Breast epithelium (tissue), 4 donors: ENCODE results near the gene DAB1. TPM values are rescaled to one million over a fixed set of nuclear protein-coding genes. Genes with fewer than 3 reads are reported as not detected.

Experiments used
- DNase-seq, 2 donors: peaks; one replicate each; pipeline ENCODE4 v3.0.0-alpha.2; 2019; ENCODE audit warnings: low spot score in 2 of 2
- H3K27ac ChIP-seq, 2 donors: fragments of 200-600 bp; sonication (generic) in 1 of 2; one replicate each; pipeline ENCODE4 v1.5.1; 2016 to 2019; ENCODE audit warnings: mild to moderate bottlenecking in 1 of 2
- H3K27me3 ChIP-seq, 2 donors: fragments of 200-600 bp; sonication (generic) in 1 of 2; one replicate each; pipeline versions ENCODE4 v1.5.1 to v1.6.0; 2017 to 2019; ENCODE audit warnings: control low read depth in 1 of 2, mild to moderate bottlenecking in 1 of 2
- H3K36me3 ChIP-seq: fragments of 200-600 bp; one replicate; pipeline ENCODE4 v1.5.1; 2019
- H3K4me1 ChIP-seq, 2 donors: fragments of 200-600 bp; sonication (generic); one replicate each; pipeline ENCODE4 v1.5.1; 2016 to 2019; ENCODE audit warnings: control low read depth in 1 of 2
- H3K4me3 ChIP-seq, 3 donors: fragments of 200-600 bp; sonication (generic); 1 replicate in 2 of 3; 2 replicates in 1 of 3; pipeline ENCODE4 v1.5.1; 2016 to 2019; ENCODE audit warnings: mild to moderate bottlenecking in 3 of 3, moderate library complexity in 2 of 3
- H3K9me3 ChIP-seq, 2 donors: fragments of 200-600 bp; sonication (generic) in 1 of 2; one replicate each; pipeline ENCODE4 v1.5.1; 2016 to 2019; ENCODE audit warnings: control low read depth in 1 of 2
- POLR2A ChIP-seq: fragments of 450-650 bp; IDR thresholded peaks from one replicate; pipeline ENCODE4 v1.6.1; 2016; ENCODE audit warnings: antibody characterized with exemption, mild to moderate bottlenecking, moderate library complexity
- POLR2AphosphoS5 ChIP-seq, 3 donors: sonication (generic); formaldehyde crosslinking; IDR thresholded peaks; one replicate each; pipeline ENCODE4 v1.6.1; 2017; ENCODE audit warnings: antibody characterized with exemption in 3 of 3
- intact Hi-C: fragments of 100-400 bp; cut with DNase I; formaldehyde crosslinking; loops from one replicate; pipeline ENCODE4 v1.15.1; 2023; ENCODE audit warnings: low total_unique reads
- total RNA-seq, 3 donors: library from RNA; depleted of rRNA; stranded (reverse); fragments of >200 nt; gene quantifications; one replicate each; pipeline ENCODE4 v1.1.0, GENCODE V29; 2016
- TF ChIP-seq, protein P1 (sequence below), 3 donors: fragments of 450-650 bp; IDR thresholded peaks; one replicate each; pipeline ENCODE4 v1.5.1; 2016 to 2017; ENCODE audit warnings: antibody characterized with exemption in 3 of 3, mild to moderate bottlenecking in 3 of 3, moderate library complexity in 3 of 3

The DAB1 gene
- total RNA-seq, 3 donors from 2014 or later, result 0.48 to 0.66 (median 0.59) TPM

DNA sequence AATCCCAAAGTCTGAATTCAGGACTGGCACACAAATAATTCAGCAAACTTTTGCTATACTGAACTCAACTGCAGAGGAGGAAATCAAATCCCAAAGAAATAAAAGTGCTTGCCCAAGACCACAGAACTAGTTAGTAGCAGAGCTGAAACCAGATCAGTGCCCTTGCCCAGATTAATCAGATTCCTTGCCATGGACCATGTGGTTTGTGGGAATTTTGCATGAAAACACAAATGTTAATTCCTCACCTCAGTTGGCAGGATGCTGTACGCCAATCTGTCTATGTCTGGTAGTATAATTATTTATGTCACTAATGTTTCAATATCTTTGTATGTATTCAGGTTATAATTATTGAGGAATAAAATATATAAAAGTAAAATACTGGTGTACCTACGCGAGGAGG is 173.8 kb downstream of the DAB1 start:
- Histone ChIP-seq H3K9me3 (no peaks in the 10 kb centered on the region), H3K4me1 (no peaks in the 10 kb centered on the region), H3K27ac (no peak overlapping the region), H3K27me3 (no peaks in the 10 kb centered on the region), H3K4me3 (no peak overlapping the region), H3K36me3 (no peaks in the 10 kb centered on the region)
- no peak for DNase-seq
- TF ChIP-seq, protein P1, sequence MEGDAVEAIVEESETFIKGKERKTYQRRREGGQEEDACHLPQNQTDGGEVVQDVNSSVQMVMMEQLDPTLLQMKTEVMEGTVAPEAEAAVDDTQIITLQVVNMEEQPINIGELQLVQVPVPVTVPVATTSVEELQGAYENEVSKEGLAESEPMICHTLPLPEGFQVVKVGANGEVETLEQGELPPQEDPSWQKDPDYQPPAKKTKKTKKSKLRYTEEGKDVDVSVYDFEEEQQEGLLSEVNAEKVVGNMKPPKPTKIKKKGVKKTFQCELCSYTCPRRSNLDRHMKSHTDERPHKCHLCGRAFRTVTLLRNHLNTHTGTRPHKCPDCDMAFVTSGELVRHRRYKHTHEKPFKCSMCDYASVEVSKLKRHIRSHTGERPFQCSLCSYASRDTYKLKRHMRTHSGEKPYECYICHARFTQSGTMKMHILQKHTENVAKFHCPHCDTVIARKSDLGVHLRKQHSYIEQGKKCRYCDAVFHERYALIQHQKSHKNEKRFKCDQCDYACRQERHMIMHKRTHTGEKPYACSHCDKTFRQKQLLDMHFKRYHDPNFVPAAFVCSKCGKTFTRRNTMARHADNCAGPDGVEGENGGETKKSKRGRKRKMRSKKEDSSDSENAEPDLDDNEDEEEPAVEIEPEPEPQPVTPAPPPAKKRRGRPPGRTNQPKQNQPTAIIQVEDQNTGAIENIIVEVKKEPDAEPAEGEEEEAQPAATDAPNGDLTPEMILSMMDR (IDR thresholded peaks at IDR 0.05), result no peak
- TF ChIP-seq POLR2A (no peak), POLR2AphosphoS5 (IDR thresholded peaks at IDR 0.05) (no peak)
- intact Hi-C loops, result no loop called here

DNA sequence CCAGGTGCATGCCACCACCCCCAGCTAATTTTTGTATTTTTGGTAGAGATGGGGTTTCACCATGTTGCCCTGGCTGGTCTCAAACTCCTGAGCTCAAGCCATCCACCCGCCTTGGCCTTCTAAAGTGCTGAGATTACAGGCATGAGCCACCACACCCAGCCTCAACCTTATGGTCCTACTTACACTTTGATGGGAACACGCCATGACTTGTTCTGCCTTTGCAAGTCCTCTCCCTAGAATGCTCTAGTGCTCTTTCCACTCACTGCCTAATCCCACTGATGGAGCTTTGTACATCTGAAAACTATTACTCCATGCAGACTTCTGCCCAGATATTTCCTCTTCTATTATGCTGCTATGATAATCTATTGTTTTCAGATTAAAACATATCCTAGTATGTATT is 174.3 kb downstream of the DAB1 start:
- intact Hi-C loops, result no loop called here
- H3K27ac ChIP-seq, result no peak overlapping the region
- no peaks in the 10 kb centered on the region for H3K27me3 ChIP-seq
- H3K4me1 ChIP-seq, result no peaks in the 10 kb centered on the region
- H3K36me3 ChIP-seq, result no peaks in the 10 kb centered on the region
- DNase-seq, result no peak
- TF ChIP-seq POLR2AphosphoS5 (IDR thresholded peaks at IDR 0.05) (no peak), POLR2A (no peak)
- TF ChIP-seq, protein P1 (IDR thresholded peaks at IDR 0.05), result no peak
- H3K4me3 ChIP-seq, result no peak overlapping the region
- no peaks in the 10 kb centered on the region for H3K9me3 ChIP-seq

DNA sequence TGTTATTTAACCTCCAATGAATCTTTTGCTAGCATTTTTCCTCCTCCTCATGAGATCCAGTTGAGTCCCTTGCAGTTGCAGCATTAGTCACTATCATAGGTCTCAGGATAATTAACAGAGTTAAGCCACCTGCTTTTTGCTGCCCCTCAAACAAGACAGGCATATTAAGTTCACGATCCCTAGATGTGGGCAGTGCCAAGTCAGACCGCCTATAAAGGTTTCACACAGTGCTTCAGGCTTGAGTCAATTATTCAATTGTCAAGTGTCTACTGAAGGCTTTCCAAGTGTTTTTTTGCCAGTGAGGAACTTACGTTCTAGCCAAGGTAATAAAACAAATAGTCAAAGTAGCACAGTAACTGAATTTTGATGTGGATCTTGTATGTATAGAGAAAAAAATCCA is 175.0 kb downstream of the DAB1 start:
- no peak for TF ChIP-seq POLR2AphosphoS5 (IDR thresholded peaks at IDR 0.05)
- TF ChIP-seq, protein P1 (IDR thresholded peaks at IDR 0.05), result no peak
- no peak for TF ChIP-seq POLR2A
- no peak for DNase-seq
- Histone ChIP-seq H3K36me3 (no peaks in the 10 kb centered on the region), H3K4me1 (no peaks in the 10 kb centered on the region), H3K27me3 (no peaks in the 10 kb centered on the region), H3K9me3 (no peaks in the 10 kb centered on the region), H3K4me3 (no peak overlapping the region), H3K27ac (no peak overlapping the region)
- intact Hi-C loops, result no loop called here

DNA sequence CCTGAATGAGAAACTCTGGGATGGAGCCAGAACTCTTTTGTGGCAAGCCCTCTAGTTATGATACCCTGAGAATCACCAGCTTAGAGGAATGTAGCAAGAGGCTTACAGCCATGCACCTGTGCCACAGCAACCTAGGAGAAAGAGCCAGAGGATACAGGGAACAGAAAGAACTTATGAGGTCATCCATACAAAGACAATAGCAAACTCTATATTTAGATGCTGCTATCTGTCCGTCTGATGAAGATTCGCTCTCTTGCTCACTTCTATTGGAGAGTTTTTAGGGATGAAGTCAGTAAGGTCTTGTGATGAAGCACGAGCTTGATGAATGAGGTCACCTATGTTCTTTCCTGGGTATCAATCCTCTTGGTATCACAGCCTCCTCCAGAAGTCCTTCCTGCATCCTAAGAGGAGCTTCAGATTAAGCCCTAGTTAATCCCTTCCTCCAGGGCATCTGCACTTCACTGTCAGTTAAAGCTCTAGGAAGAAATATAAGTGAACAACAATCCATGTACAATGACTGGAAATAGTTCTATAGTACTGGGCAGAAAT is 185.6 kb downstream of the DAB1 start:
- H3K9me3 ChIP-seq, result no peaks in the 10 kb centered on the region
- H3K4me3 ChIP-seq, result no peak overlapping the region
- H3K36me3 ChIP-seq, result no peaks in the 10 kb centered on the region
- no peaks in the 10 kb centered on the region for H3K27me3 ChIP-seq
- no peak for TF ChIP-seq POLR2A
- TF ChIP-seq, protein P1 (IDR thresholded peaks at IDR 0.05), result no peak
- no peak for TF ChIP-seq POLR2AphosphoS5 (IDR thresholded peaks at IDR 0.05)
- intact Hi-C loops, result no loop called here
- H3K4me1 ChIP-seq, result no peaks in the 10 kb centered on the region
- H3K27ac ChIP-seq, result no peak overlapping the region
- DNase-seq, result no peak

DNA sequence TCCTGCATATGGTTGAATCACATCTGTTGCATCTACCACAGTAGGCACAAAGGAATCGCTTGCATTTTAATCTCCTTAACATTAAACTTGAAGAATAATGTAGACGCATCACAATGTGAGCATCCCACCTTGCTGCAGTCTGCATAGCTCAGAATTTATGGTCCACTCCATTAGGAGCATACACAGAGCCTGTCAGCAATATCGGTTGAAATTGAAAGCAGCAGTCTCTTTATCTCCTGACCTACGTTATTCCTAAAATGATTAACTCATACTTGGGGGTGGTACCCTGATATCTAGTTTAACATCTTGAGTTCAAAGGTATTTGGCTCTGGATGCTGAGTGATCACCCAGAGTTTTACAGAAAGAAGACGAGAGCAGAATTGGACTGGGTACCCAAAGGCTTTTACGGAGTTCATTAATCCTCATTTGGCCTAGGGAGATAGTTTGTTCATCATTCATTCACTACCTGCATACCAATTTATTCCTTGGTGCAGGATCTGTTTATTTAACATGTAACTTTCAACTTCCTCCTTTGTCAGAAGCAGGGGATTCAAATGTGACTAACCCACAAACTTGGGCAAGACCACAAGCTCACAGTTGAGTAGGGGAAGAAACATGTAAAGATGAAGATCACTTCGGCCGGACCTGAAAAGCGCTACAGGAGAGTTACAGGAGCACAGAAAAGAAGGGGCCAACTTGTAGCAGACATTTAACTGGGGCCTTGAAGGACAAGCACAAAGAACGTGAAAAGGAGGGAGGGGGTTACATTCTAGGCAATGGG is 187.9 kb downstream of the DAB1 start:
- Histone ChIP-seq H3K9me3 (no peaks in the 10 kb centered on the region), H3K4me3 (no peak overlapping the region), H3K27ac (no peak overlapping the region), H3K27me3 (no peaks in the 10 kb centered on the region), H3K4me1 (no peaks in the 10 kb centered on the region), H3K36me3 (no peaks in the 10 kb centered on the region)
- intact Hi-C loops, result no loop called here
- TF ChIP-seq POLR2AphosphoS5 (IDR thresholded peaks at IDR 0.05), result no peak
- no peak for TF ChIP-seq POLR2A
- TF ChIP-seq, protein P1 (IDR thresholded peaks at IDR 0.05), result no peak
- no peak for DNase-seq
